BE2C (cell line): ENCODE data around the gene PLK4.
"Not testable (repeated sequence)": the region's sequence is repeated elsewhere in the genome, so short reads cannot be mapped to it uniquely, and the experiment has no call there.

Experiments used
- DNase-seq: peaks from one replicate; pipeline ENCODE4 v3.0.0-alpha.2; 2020
- H3K27me3 ChIP-seq: fragments of 250-450 bp; sonication (Bioruptor Pico); 2 replicates; pipeline ENCODE4 v1.5.1; 2020; ENCODE audit warnings: mild to moderate bottlenecking
- H3K36me3 ChIP-seq: fragments of 250-450 bp; sonication (Bioruptor Pico); 2 replicates; pipeline ENCODE4 v1.5.1; 2020; ENCODE audit warnings: mild to moderate bottlenecking
- H3K4me1 ChIP-seq: fragments of 250-450 bp; sonication (Bioruptor Pico); 2 replicates; pipeline ENCODE4 v1.5.1; 2020
- H3K4me3 ChIP-seq: 2 replicates; pipeline ENCODE4 v1.5.1; 2011; ENCODE audit warnings: low read depth, low read length
- H3K9me3 ChIP-seq: fragments of 250-450 bp; sonication (Bioruptor Pico); 2 replicates; pipeline ENCODE4 v1.5.1; 2020
- CTCF ChIP-seq: IDR thresholded peaks from 2 replicates; pipeline ENCODE4 v1.5.1; 2012; ENCODE audit warnings: mild to moderate bottlenecking, low read depth, low read length

The PLK4 gene

GRCh38 chr4:127920521-127920920, 39.8 kb downstream of the PLK4 start:
- no peak for DNase-seq
- Histone ChIP-seq H3K36me3 (peaks cover 3% of the 10 kb centered on the region), H3K27me3 (no peaks in the 10 kb centered on the region), H3K9me3 (no peaks in the 10 kb centered on the region), H3K4me1 (no peaks in the 10 kb centered on the region), H3K4me3 (no peak overlapping the region)
- TF ChIP-seq CTCF: no peak

- no peak for TF ChIP-seq CTCF
- Histone ChIP-seq H3K4me3 (no peak overlapping the region), H3K4me1 (no peaks in the 10 kb centered on the region), H3K36me3 (peaks cover 3% of the 10 kb centered on the region), H3K9me3 (no peaks in the 10 kb centered on the region), H3K27me3 (no peaks in the 10 kb centered on the region)
- DNase-seq: no peak
Measured at GRCh38 chr4:127922226-127922625, 41.5 kb downstream of the PLK4 start.

- not testable (repeated sequence) for H3K27me3 ChIP-seq, H3K4me3 ChIP-seq, H3K9me3 ChIP-seq, H3K4me1 ChIP-seq, H3K36me3 ChIP-seq, DNase-seq
Measured at GRCh38 chr4:127925720-127926119, 45.0 kb downstream of the PLK4 start.

- H3K4me3 ChIP-seq: no peak overlapping the region
- H3K4me1 ChIP-seq: no peaks in the 10 kb centered on the region
- no peaks in the 10 kb centered on the region for H3K9me3 ChIP-seq
- H3K27me3 ChIP-seq: no peaks in the 10 kb centered on the region
- TF ChIP-seq CTCF: no peak
- DNase-seq: no peak
- no peaks in the 10 kb centered on the region; the same call in 1 of the 2 replicates for H3K36me3 ChIP-seq
Measured at GRCh38 chr4:127930175-127930574, 49.5 kb downstream of the PLK4 start.

GRCh38 chr4:127931836-127932235, 51.1 kb downstream of the PLK4 start:
- H3K27me3 ChIP-seq, H3K36me3 ChIP-seq, H3K4me1 ChIP-seq, H3K9me3 ChIP-seq, H3K4me3 ChIP-seq, DNase-seq: not testable (repeated sequence)

- Histone ChIP-seq H3K4me1 (no peaks in the 10 kb centered on the region), H3K4me3 (no peak overlapping the region), H3K9me3 (no peaks in the 10 kb centered on the region), H3K27me3 (no peaks in the 10 kb centered on the region), H3K36me3 (no peaks in the 10 kb centered on the region)
- no peak for TF ChIP-seq CTCF
- no peak for DNase-seq
Measured at GRCh38 chr4:127936974-127937373, 56.3 kb downstream of the PLK4 start.
